GM23338 (cell line): ENCODE data around the gene HLA-DOA.

Experiments used
- NANOG ChIP-seq: IDR thresholded peaks from 2 replicates; pipeline ENCODE4 v1.6.1; 2016; ENCODE audit warnings: antibody characterized with exemption, borderline replicate concordance
- TF ChIP-seq, protein P1 (sequence below), 2 experiments: fragments of 200-600 bp in 1 of 2; sonication (generic) in 1 of 2; conservative IDR thresholded peaks; 2 replicates each; pipeline versions ENCODE4 v1.5.1 to v1.6.1; 2016 to 2017; ENCODE audit warnings: antibody characterized with exemption in 2 of 2, low read depth in 2 of 2, mild to moderate bottlenecking in 2 of 2, moderate library complexity in 1 of 2

DNA sequence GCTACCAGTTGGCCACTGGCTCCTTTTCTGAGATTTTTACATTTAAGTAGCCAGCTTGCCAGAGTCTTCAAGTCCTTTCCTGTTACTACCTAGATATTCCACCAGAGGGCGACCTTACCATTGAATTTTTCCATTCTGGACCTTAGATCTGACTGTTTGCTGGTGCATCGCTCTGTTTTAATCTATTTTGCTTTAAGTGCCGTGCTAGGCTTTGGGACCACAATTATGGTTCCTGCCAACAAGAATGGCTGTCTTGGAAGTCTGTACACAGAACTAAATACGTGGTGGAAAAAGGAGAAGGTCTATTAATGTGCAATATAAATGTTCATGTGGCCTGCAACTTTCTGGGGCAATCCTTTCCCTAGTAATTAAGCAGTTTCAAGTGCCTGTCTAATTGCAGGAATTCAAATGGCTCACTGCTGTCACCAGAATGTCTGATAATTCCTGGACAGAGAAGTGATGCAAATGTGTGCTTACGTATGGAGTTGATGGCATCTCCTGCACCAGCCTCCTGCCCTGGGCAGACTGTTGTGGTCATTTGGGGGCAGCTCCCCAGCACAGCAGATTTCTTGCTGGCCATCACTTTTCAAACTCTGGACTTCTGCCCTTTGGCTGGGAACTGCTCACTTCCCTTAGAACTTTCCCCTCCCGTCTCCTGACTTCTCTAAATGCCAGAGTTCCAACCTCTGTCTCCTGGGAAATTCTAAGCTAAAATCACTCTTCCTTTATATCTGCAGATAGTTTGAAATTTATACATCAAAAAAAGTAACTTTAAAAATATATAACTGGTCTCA lies 5.6 kb upstream of the HLA-DOA start:
- TF ChIP-seq, protein P1, sequence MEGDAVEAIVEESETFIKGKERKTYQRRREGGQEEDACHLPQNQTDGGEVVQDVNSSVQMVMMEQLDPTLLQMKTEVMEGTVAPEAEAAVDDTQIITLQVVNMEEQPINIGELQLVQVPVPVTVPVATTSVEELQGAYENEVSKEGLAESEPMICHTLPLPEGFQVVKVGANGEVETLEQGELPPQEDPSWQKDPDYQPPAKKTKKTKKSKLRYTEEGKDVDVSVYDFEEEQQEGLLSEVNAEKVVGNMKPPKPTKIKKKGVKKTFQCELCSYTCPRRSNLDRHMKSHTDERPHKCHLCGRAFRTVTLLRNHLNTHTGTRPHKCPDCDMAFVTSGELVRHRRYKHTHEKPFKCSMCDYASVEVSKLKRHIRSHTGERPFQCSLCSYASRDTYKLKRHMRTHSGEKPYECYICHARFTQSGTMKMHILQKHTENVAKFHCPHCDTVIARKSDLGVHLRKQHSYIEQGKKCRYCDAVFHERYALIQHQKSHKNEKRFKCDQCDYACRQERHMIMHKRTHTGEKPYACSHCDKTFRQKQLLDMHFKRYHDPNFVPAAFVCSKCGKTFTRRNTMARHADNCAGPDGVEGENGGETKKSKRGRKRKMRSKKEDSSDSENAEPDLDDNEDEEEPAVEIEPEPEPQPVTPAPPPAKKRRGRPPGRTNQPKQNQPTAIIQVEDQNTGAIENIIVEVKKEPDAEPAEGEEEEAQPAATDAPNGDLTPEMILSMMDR (conservative IDR thresholded peaks at IDR 0.05; ENCODE audit: low read depth in 2 of 2) = peak; percentile 78 to 79
- TF ChIP-seq NANOG = no peak
